GM12878 (cell line): ENCODE data around the gene NOL4L. TPM values are rescaled to one million over a fixed set of nuclear protein-coding genes. Genes with fewer than 3 reads are reported as not detected.

Experiments
- ATAC-seq: fragments of 200-7000 bp; cut with Tn5 transposase; 3 replicates; pipeline ENCODE4 v1.9.1; 2020; ENCODE audit warnings: mild to moderate bottlenecking, moderate library complexity
- BruUV-seq: library from RNA; stranded (reverse); fragments of 400-500 nt; replicated peaks from 2 replicates; lab custom pipeline; 2021; lab: Mats Ljungman, UMichigan
- CTCF ChIA-PET: fragments of 300-600 bp; sonication (Branson Sonifier 250); formaldehyde crosslinking; extraction: SDS; loops from one replicate; lab custom pipeline; 2021; ENCODE audit warnings: inconsistent platforms; lab: Yijun Ruan, JAX
- POLR2A ChIA-PET: fragments of 350-600 bp; formaldehyde crosslinking; extraction: SDS; loops from one replicate; lab custom pipeline; 2021; ENCODE audit warnings: inconsistent platforms; lab: Charles Lee
- RAD21 ChIA-PET: fragments of 300-600 bp; sonication (Branson Sonifier 250); formaldehyde crosslinking; loops from one replicate; lab custom pipeline; 2023; ENCODE audit warnings: antibody characterized with exemption; ENCODE audit not compliant: unreplicated experiment; lab: Charles Lee
- SMC1A ChIA-PET: fragments of 300-600 bp; sonication (Branson Sonifier 250); formaldehyde crosslinking; loops from one replicate; lab custom pipeline; 2023; ENCODE audit not compliant: unreplicated experiment, uncharacterized antibody; lab: Charles Lee
- DNase-seq: peaks from one replicate; pipeline ENCODE4 v3.0.0-alpha.2; 2011; ENCODE audit warnings: low read depth, low spot score
- FAIRE-seq: peaks from 3 replicates; lab custom pipeline; 2011; peaks lifted over from hg19 to GRCh38; lab: Jason Lieb, UNC
- H2AFZ ChIP-seq: 2 replicates; pipeline ENCODE4 v1.6.0; 2011; ENCODE audit warnings: low read depth, low read length, control low read depth; ENCODE audit not compliant: control insufficient read depth
- H3K27ac ChIP-seq: 2 replicates; pipeline ENCODE4 v1.5.1; 2011; ENCODE audit warnings: control low read depth; ENCODE audit not compliant: control insufficient read depth, insufficient read depth
- H3K27me3 ChIP-seq, 2 experiments: replicated peaks in 1 of 2; 2 replicates each; pipeline versions ENCODE4 v1.6.0 to v1.6.1; 2011; ENCODE audit warnings: low read length in 1 of 2; ENCODE audit not compliant: control insufficient read depth in 2 of 2, insufficient read depth in 2 of 2
- H3K36me3 ChIP-seq, 2 experiments: 2 replicates each; pipeline ENCODE4 v1.5.1; 2011; ENCODE audit warnings: low read length in 1 of 2; ENCODE audit not compliant: control insufficient read depth in 2 of 2, insufficient read depth in 2 of 2
- H3K4me1 ChIP-seq: 2 replicates; pipeline ENCODE4 v1.6.1; 2011; ENCODE audit warnings: mild to moderate bottlenecking, low read length, moderate library complexity, mixed read lengths; ENCODE audit not compliant: control insufficient read depth, insufficient read depth
- H3K4me2 ChIP-seq: 2 replicates; pipeline ENCODE4 v1.6.0; 2011; ENCODE audit warnings: control low read depth; ENCODE audit not compliant: control insufficient read depth, insufficient read depth
- H3K4me3 ChIP-seq: fragments of 200-600 bp; sonication (generic); 2 replicates; pipeline ENCODE4 v1.5.1; 2016
- H3K79me2 ChIP-seq: 2 replicates; pipeline ENCODE4 v1.6.0; 2011; ENCODE audit warnings: low read length; ENCODE audit not compliant: control insufficient read depth, insufficient read depth
- H3K9ac ChIP-seq: 2 replicates; pipeline ENCODE4 v1.8.0; 2011; ENCODE audit warnings: low read length, control low read depth, mixed read lengths; ENCODE audit not compliant: control insufficient read depth, insufficient read depth
- H3K9me3 ChIP-seq: replicated peaks from 3 replicates; pipeline ENCODE4 v1.5.1; 2011; ENCODE audit warnings: mild to moderate bottlenecking, low read length; ENCODE audit not compliant: control insufficient read depth, insufficient read depth
- H4K20me1 ChIP-seq: 2 replicates; pipeline ENCODE4 v1.6.0; 2011; ENCODE audit not compliant: control insufficient read depth, insufficient read depth
- HDGF ChIP-seq: fragments of 450-650 bp; IDR thresholded peaks from 2 replicates; pipeline ENCODE4 v1.6.1; 2016; ENCODE audit warnings: antibody characterized with exemption
- KDM1A ChIP-seq: fragments of 200-600 bp; sonication (generic); IDR thresholded peaks from 2 replicates; pipeline ENCODE4 v1.6.1; 2016; ENCODE audit warnings: borderline replicate concordance
- NR2F1 ChIP-seq: fragments of 450-650 bp; conservative IDR thresholded peaks from 2 replicates; pipeline ENCODE4 v1.6.1; 2017; ENCODE audit warnings: mild to moderate bottlenecking
- RUNX3 ChIP-seq: IDR thresholded peaks from 2 replicates; pipeline ENCODE4 v1.6.1; 2012; ENCODE audit warnings: low read length, inconsistent platforms
- STAT3 ChIP-seq: IDR thresholded peaks from 2 replicates; pipeline ENCODE4 v1.6.1; 2011; ENCODE audit warnings: low read depth, low read length, improper control_type of control experiment
- WGBS: methylation state at CpG from one replicate; pipeline ENCODE4 v1.1.6; 2016; ENCODE audit warnings: low lambda C conversion rate; ENCODE audit not compliant: insufficient replicate concordance, insufficient coverage; ENCODE audit errors: missing lambda C conversion rate; 5-methylcytosine and 5-hydroxymethylcytosine counted together
- in situ Hi-C: fragments of 300-500 bp; cut with MboI; formaldehyde crosslinking; loops from 9 replicates; pipeline ENCODE4 v1.14.3; 2018; ENCODE audit warnings: mixed read lengths
- intact Hi-C: fragments of 100-400 bp; cut with micrococcal nuclease; formaldehyde crosslinking; loops from one replicate; pipeline ENCODE4 v1.14.2; 2022; ENCODE audit not compliant: unreplicated experiment
- polyA plus RNA-seq, 11 experiments: library from polyadenylated mRNA; depleted of rRNA in 4 of 11; unstranded in 6 of 11; stranded (reverse) in 5 of 11; fragments of >200 nt; fragmentation: Nextera tagmentation in 4 of 11; fragmentation: Illumina TruSeq in 1 of 11; extraction: Ambion mirVana in 4 of 11; extraction: Trizol in 1 of 11; gene quantifications; 1 replicate in 1 of 11; 2 replicates in 10 of 11; pipeline versions ENCODE4 v1.2.1 to v1.2.3, GENCODE V29; 2011 to 2016; ENCODE audit warnings: inconsistent platforms in 2 of 11, missing spikeins in 2 of 11, low read depth in 1 of 11
- total RNA-seq, 4 experiments: library from RNA; depleted of rRNA in 3 of 4; stranded (reverse); fragments of >200 nt in 3 of 4; fragmentation: Illumina TruSeq in 1 of 4; extraction: Trizol in 1 of 4; gene quantifications; 2 replicates each; pipeline versions ENCODE4 v1.2.1 to v1.2.3, GENCODE V29; 2013 to 2021
- TF ChIP-seq, protein P1 (sequence below): fragments of 450-650 bp; IDR thresholded peaks from 2 replicates; pipeline ENCODE4 v1.6.1; 2017; ENCODE audit warnings: antibody characterized with exemption, mild to moderate bottlenecking, moderate library complexity

Gene NOL4L
- total and polyA plus RNA-seq, 10 of the 15 experiments (the other 5 are each of a cell fraction or from before 2014, with no cell fraction given) = 2.3 to 24.0 (median 8.0) TPM

DNA sequence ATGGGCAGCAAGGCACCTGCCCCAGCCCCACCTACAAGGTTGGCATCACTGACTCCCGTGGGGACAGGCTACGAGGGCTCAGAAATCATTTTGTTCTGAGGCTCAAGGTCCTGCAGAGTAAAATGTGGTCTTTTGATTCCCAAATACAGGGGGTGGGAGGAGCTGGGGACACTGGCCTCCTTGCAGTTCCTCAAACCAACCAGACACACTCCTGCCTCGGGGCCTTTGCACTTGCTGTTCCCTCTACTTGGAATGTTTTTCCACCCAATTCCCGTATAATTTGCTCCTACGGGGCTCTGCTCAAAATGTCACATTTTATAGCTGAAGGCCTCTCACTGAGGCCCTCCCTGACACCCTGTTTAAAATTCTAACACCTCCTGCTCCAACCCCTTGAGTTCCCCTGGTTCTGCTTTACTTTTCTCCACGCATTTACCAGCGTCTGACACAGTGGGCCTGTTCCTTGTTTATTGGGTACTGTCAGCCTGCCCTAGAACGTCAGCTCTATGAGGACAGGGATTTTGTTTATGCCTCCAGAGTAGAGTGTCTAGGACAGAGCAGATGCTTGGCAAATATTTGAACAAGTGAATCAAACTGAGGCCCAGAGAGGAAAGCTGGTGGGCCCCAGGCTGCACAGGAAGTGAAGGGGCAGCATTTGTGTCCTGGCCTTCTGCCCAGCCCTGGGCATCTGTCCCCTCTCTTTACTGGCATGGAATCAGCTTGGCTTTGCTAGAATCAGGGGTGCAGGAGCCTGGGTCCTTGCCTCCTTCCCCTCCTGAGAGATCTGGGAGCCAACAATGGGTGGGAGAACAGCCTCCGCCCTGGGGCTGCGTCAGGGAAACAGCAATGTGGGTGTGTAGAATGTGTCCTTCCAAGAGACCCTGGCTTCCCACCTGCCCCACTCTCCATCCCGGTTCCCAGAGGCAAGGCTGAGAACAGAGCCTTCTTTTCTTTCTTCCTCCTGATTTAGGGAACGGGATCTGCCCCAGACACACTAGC, 18.5 kb downstream of the NOL4L start:
- Histone ChIP-seq H3K9ac (no peak overlapping the region), H3K4me3 (no peak overlapping the region), H3K4me2 (no peak overlapping the region)
- TF ChIP-seq KDM1A = no peak
- no peak for TF ChIP-seq NR2F1
- no peak for TF ChIP-seq HDGF
- TF ChIP-seq RUNX3 = no peak
- TF ChIP-seq STAT3 = no peak
- TF ChIP-seq, protein P1, sequence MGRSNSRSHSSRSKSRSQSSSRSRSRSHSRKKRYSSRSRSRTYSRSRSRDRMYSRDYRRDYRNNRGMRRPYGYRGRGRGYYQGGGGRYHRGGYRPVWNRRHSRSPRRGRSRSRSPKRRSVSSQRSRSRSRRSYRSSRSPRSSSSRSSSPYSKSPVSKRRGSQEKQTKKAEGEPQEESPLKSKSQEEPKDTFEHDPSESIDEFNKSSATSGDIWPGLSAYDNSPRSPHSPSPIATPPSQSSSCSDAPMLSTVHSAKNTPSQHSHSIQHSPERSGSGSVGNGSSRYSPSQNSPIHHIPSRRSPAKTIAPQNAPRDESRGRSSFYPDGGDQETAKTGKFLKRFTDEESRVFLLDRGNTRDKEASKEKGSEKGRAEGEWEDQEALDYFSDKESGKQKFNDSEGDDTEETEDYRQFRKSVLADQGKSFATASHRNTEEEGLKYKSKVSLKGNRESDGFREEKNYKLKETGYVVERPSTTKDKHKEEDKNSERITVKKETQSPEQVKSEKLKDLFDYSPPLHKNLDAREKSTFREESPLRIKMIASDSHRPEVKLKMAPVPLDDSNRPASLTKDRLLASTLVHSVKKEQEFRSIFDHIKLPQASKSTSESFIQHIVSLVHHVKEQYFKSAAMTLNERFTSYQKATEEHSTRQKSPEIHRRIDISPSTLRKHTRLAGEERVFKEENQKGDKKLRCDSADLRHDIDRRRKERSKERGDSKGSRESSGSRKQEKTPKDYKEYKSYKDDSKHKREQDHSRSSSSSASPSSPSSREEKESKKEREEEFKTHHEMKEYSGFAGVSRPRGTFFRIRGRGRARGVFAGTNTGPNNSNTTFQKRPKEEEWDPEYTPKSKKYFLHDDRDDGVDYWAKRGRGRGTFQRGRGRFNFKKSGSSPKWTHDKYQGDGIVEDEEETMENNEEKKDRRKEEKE = no peak
- TF ChIP-seq, all 136 proteins: peak for 0
- Histone ChIP-seq H3K27me3 (no peaks in the 10 kb centered on the region), H3K79me2 (no peaks in the 10 kb centered on the region; the same call in none of the 2 replicates), H3K36me3 (no peaks in the 10 kb centered on the region), H3K9me3 (no peaks in the 10 kb centered on the region), H2AFZ (no peak overlapping the region), H4K20me1 (no peaks in the 10 kb centered on the region), H3K27ac (no peak overlapping the region), H3K4me1 (no peaks in the 10 kb centered on the region)
- ChIA-PET RAD21 (no interaction called here), POLR2A (interaction anchor here (0.6 kb wide), 1 partner anchor 278 kb away, joined by 6 read pairs; no protein-coding TSS in a partner anchor), CTCF (interaction anchor here (0.8 kb wide), 1 partner anchor 11 kb away, joined by 3 read pairs; no protein-coding TSS in a partner anchor), SMC1A (interaction anchor here (0.7 kb wide), 1 partner anchor 40 kb away, joined by 3 read pairs; no protein-coding TSS in a partner anchor)
- 45% methylated on average over 12 of the region's 12 CpGs for WGBS
- BruUV-seq = no TSS peak
- intact Hi-C loops = no loop called here
- in situ Hi-C loops = no loop called here
- DNase-seq = no peak
- FAIRE-seq = no peak
- ATAC-seq = no peak
